Measurements from ENCODE around the gene MAMLD1. TPM values are rescaled to one million over a fixed set of nuclear protein-coding genes. Genes with fewer than 3 reads are reported as not detected.

The MAMLD1 gene
- total RNA-seq, 2 donors from 2014 or later = 2.7 to 3.4 TPM

DNA sequence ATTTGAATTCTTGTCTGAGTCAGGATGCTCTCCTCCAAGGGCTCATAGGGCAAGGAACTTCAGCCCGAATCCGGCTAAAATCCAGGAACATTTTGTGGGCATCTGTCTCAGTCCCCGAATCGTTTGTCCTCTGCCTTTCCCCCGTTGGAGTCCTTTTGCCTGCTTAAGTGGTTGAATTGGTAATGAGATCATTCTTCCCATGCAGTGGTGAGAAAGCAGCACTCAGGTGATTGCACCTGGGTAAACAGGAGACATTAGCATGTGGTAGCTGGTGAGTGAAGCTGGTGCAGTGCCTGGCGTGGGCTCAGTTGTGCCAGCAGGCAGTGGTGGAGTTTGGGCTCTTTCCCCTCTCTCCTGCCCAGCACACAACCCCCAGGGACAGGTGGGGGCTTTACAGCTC lies 143.4 kb downstream of the MAMLD1 start:
- DNase-seq = no peak
- no peaks in the 10 kb centered on the region for H3K36me3 Mint-ChIP-seq (ENCODE audit: insufficient read depth in 2 of 2)
- H3K4me1 Mint-ChIP-seq (ENCODE audit: low read depth) = no peaks in the 10 kb centered on the region
- no peak overlapping the region for H3K4me3 Mint-ChIP-seq
- H3K9me3 Mint-ChIP-seq = no peaks in the 10 kb centered on the region
- H3K27me3 Mint-ChIP-seq (ENCODE audit: low read depth) = peaks cover 9% of the 10 kb centered on the region
- H3K27ac Mint-ChIP-seq = no peak overlapping the region
- ATAC-seq (replicated peaks in 1 of 2) = no peak

DNA sequence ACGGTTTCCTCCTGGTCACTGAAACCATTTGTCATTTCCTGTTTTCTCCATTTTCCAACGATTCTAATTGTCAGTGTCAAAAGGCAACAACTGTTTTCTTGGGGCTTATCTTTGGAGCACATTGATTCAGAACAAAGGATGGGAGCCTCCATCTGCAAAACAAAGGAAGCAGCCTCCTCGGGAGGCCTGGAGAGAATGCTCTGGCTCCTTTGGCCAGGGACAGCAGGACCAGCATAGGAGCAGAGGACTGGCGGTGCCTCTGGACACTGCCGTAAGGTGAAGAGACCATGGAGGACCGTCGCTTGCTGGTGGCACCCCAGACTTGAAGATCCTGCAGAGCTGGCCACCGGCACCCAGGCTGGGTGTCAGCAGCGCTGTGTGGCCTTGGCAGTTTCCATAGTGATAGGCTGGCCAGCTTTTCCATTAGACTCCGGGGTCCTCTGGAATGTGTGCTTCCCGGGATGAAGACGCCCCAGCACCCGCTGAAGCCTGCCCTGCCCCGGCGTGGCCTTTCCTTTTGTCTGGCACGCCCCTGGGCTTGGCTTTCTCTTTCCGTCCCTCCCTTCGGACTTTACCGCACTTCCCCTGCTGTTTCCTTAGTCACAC lies 144.2 kb downstream of the MAMLD1 start:
- Mint-ChIP-seq H3K4me1 (ENCODE audit: low read depth) (no peaks in the 10 kb centered on the region), H3K36me3 (ENCODE audit: insufficient read depth in 2 of 2) (no peaks in the 10 kb centered on the region), H3K9me3 (no peaks in the 10 kb centered on the region)

DNA sequence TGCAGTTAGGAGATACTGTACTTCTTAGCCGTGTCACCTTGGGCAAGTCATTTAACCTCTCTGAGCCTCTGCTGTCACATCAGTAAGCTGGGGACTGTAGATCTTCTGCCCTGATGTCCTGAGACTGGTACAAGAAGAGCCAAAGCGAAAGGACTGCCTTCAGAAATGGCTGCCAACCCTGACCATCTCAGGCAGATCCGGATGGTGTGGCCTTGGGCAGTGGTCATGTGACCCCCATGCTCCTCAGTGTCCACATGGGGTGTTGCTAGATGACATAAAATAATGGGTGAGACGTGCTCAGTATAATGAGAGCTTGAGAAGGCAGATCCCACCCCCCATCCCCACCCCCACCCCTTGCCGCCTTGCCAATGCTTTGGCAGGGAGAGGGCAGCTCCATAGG lies 144.9 kb downstream of the MAMLD1 start:
- no peak for DNase-seq
- Mint-ChIP-seq H3K9me3 (no peaks in the 10 kb centered on the region), H3K4me3 (no peak overlapping the region), H3K4me1 (ENCODE audit: low read depth) (no peaks in the 10 kb centered on the region), H3K27me3 (ENCODE audit: low read depth) (peaks cover 9% of the 10 kb centered on the region), H3K27ac (no peak overlapping the region), H3K36me3 (ENCODE audit: insufficient read depth in 2 of 2) (no peaks in the 10 kb centered on the region)
- no peak for ATAC-seq (replicated peaks in 1 of 2)

More for the DNA sequence above, 144.2 kb downstream of the MAMLD1 start:
- DNase-seq = no peak
- H3K27ac Mint-ChIP-seq = no peak overlapping the region
- ATAC-seq (replicated peaks in 1 of 2) = no peak
- peaks cover 9% of the 10 kb centered on the region for H3K27me3 Mint-ChIP-seq (ENCODE audit: low read depth)
- H3K4me3 Mint-ChIP-seq = no peak overlapping the region

DNA sequence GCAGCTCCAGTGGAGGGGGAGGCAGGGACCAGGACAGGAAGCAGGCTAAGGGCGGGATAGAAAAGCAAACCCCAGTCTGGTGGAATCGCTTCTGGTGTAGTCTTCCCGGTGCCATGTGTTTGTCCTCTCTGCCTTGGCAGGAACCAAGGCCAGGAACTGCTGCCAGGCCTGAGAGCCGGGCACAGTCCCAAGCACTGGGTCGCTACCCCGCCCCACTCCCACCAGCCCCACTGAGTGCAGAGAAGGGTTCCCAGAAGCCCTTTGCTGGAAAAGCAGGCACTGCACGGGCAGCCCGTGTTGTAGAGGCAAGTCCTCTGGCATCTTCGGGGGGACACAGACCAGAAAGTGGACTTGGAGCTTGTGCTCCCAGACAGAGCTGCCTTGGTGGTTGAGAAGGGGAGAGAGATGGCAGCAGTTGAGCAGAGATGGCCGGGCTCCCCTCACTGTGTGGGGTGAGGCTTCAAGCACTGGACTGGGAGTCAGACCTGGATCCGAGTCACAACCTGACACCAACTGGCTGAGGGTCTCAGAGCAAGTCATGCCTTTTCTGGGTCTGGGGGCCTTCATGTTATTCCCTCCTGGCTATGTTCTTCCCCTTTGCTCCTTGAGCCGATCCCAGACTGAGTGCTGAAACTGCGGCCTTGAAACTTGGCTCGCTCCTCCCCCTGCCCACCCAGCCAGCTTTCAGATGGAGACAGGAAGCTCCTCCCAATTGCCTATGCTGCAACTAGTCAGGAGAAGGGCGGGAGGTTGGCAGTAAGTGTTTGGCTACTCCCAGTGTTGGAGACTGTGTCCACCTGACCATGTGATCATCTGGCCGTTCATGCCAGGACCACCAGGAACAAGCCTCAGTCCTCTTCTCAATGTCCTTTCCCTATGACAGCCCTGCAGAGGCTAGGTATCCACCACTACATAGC lies 145.6 kb downstream of the MAMLD1 start:
- DNase-seq = no peak
- H3K27me3 Mint-ChIP-seq (ENCODE audit: low read depth) = peaks cover 9% of the 10 kb centered on the region
- H3K4me1 Mint-ChIP-seq (ENCODE audit: low read depth) = no peaks in the 10 kb centered on the region
- no peaks in the 10 kb centered on the region for H3K9me3 Mint-ChIP-seq
- no peak for ATAC-seq (replicated peaks in 1 of 2)
- no peak overlapping the region for H3K4me3 Mint-ChIP-seq
- H3K27ac Mint-ChIP-seq = no peak overlapping the region
- no peaks in the 10 kb centered on the region for H3K36me3 Mint-ChIP-seq (ENCODE audit: insufficient read depth in 2 of 2)

DNA sequence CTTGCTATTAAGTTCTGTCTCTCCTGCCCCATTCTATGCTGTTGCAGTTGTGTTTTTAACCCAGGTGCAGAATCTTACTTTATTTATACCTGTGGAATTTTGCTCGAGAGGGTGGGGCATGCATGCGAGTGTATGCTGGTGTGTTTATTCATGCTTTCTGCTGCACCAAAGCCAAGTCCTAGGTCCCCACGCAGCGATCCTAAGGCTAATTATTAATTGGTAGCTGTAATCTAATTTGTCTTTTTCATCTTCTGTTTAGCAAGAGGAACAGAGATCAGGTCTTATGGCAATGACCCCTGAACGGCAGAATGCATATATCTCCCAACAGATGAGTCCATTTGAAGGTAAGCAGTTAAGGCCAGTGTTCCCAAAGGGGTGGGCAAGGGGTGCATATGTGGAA lies 146.6 kb downstream of the MAMLD1 start:
- Mint-ChIP-seq H3K27ac (no peak overlapping the region), H3K4me3 (no peak overlapping the region), H3K9me3 (no peaks in the 10 kb centered on the region), H3K36me3 (ENCODE audit: insufficient read depth in 2 of 2) (no peaks in the 10 kb centered on the region), H3K4me1 (ENCODE audit: low read depth) (no peaks in the 10 kb centered on the region), H3K27me3 (ENCODE audit: low read depth) (peaks cover 9% of the 10 kb centered on the region)
- no peak for DNase-seq
- ATAC-seq (replicated peaks in 1 of 2) = no peak

DNA sequence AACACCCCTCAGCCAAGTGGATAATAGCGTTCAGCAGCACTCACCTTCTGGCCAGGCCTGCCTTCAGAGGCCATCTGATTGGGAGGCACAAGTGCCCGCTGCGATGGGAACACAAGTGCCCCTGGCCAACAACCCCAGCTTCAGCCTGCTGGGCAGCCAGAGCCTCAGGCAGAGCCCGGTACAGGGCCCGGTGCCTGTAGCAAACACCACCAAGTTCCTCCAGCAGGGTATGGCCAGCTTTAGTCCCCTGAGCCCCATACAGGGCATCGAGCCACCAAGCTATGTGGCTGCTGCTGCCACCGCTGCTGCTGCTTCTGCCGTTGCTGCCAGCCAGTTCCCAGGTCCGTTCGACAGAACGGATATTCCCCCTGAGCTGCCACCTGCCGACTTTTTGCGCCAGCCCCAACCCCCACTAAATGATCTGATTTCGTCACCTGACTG lies 149.4 kb downstream of the MAMLD1 start:
- Mint-ChIP-seq H3K27me3 (ENCODE audit: low read depth) (peaks cover 24% of the 10 kb centered on the region), H3K4me3 (no peak overlapping the region), H3K9me3 (no peaks in the 10 kb centered on the region), H3K36me3 (ENCODE audit: insufficient read depth in 2 of 2) (no peaks in the 10 kb centered on the region), H3K27ac (no peak overlapping the region), H3K4me1 (ENCODE audit: low read depth) (no peaks in the 10 kb centered on the region)
- ATAC-seq (replicated peaks in 1 of 2) = no peak
- DNase-seq = no peak

DNA sequence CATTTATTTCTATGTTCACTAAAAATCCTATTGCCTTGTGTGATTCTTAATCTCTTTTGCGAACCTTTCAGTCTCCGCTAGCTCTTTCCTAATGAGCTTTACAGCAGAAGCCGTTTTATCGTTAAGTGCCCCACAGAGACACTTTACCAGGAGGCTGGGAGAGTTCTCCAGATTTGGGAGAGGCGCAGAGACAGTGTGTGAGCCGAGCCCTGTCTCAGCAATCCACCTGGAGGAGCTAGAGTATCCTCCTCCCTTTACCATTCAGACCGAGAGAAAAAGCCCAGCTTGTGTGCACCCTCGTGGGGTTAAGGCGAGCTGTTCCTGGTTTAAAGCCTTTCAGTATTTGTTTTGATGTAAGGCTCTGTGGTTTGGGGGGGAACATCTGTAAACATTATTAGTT lies 150.4 kb downstream of the MAMLD1 start:
- peaks cover 34% of the 10 kb centered on the region for H3K27me3 Mint-ChIP-seq (ENCODE audit: low read depth)
- no peaks in the 10 kb centered on the region for H3K9me3 Mint-ChIP-seq
- H3K4me1 Mint-ChIP-seq (ENCODE audit: low read depth) = no peaks in the 10 kb centered on the region
- DNase-seq = no peak
- ATAC-seq (replicated peaks in 1 of 2) = no peak
- H3K4me3 Mint-ChIP-seq = no peak overlapping the region
- no peak overlapping the region for H3K27ac Mint-ChIP-seq
- H3K36me3 Mint-ChIP-seq (ENCODE audit: insufficient read depth in 2 of 2) = no peaks in the 10 kb centered on the region

DNA sequence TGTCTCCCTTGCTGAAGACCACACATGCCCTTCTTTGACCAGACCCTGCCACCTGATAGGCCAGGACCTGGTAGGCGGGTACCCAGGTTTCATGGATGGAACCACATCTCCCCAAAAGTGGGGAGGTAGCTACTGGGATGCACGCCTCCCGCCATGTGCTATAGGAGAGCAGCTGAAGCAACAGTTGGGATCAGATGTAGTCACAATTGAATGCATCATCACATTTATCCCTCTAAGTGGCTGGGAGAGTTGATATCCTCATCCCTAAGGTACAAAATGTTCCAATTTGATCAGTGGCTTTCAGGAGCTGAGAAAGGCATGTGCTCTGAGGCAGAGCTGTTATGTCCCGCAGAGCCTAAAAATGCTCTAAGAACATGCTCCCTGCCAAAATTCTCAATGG lies 151.3 kb downstream of the MAMLD1 start:
- DNase-seq (no peak), ATAC-seq (replicated peaks in 1 of 2) (no peak)
- no peaks in the 10 kb centered on the region for H3K9me3 Mint-ChIP-seq
- no peaks in the 10 kb centered on the region for H3K36me3 Mint-ChIP-seq (ENCODE audit: insufficient read depth in 2 of 2)
- no peak overlapping the region for H3K4me3 Mint-ChIP-seq
- peaks cover 39% of the 10 kb centered on the region for H3K27me3 Mint-ChIP-seq (ENCODE audit: low read depth)
- no peak overlapping the region for H3K27ac Mint-ChIP-seq
- no peaks in the 10 kb centered on the region for H3K4me1 Mint-ChIP-seq (ENCODE audit: low read depth)

DNA sequence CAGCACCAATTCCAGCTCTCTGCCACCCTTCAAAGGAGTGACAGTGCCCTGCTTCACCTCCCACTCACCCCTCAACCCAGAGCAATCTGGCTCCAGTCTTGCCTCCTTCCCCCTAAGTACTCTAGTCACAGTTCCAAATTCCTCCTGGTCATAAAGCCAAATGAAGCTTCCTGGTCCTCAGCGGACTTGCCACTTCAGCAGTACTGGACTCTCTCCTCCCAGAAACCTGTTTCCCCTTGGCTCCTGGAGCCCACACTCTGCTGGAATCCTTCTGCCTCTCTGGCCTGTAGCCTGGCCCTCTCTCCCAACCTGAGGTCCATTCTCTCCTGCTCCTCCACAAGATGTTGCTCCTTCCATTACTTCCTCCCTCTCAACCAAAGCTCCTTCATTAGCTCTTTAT lies 152.7 kb downstream of the MAMLD1 start:
- ATAC-seq (replicated peaks in 1 of 2) (no peak), DNase-seq (no peak)
- Mint-ChIP-seq H3K4me3 (no peak overlapping the region), H3K4me1 (ENCODE audit: low read depth) (no peaks in the 10 kb centered on the region), H3K27ac (no peak overlapping the region), H3K36me3 (ENCODE audit: insufficient read depth in 2 of 2) (no peaks in the 10 kb centered on the region), H3K27me3 (ENCODE audit: low read depth) (peaks cover 39% of the 10 kb centered on the region), H3K9me3 (no peaks in the 10 kb centered on the region)

DNA sequence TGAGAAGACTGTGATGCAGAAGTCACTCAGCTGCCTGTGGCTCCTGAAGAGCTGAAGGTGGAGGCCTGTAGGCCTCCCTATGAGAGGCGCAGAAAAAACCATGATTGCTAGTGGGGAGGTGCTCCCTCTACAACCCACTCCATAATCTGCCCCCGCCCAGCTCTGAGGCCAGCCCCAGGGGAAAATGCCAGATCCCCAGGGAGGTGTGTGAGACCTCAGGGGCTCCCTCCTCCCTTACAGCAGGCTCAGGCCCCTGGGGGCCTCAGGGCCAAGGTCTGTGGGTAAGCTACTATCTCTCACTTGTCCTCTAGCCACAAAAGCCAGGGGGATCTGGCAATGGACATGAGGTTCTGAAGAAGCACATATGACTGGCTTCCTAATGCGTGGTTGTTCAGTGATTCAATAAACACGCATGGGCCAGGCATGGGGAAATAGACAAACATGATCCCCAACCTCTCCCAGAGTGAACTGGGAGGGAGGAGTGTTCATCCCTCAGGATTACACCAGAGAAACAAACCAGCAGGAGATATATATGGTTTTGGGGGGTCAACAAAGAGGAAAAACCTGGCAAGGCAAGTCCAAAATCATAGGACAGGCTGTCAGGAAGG lies 154.3 kb downstream of the MAMLD1 start:
- peaks cover 39% of the 10 kb centered on the region for H3K27me3 Mint-ChIP-seq (ENCODE audit: low read depth)
- H3K27ac Mint-ChIP-seq = no peak overlapping the region
- DNase-seq (no peak), ATAC-seq (replicated peaks in 1 of 2) (no peak)
- no peaks in the 10 kb centered on the region for H3K9me3 Mint-ChIP-seq
- no peak overlapping the region for H3K4me3 Mint-ChIP-seq
- no peaks in the 10 kb centered on the region for H3K4me1 Mint-ChIP-seq (ENCODE audit: low read depth)
- no peaks in the 10 kb centered on the region for H3K36me3 Mint-ChIP-seq (ENCODE audit: insufficient read depth in 2 of 2)

DNA sequence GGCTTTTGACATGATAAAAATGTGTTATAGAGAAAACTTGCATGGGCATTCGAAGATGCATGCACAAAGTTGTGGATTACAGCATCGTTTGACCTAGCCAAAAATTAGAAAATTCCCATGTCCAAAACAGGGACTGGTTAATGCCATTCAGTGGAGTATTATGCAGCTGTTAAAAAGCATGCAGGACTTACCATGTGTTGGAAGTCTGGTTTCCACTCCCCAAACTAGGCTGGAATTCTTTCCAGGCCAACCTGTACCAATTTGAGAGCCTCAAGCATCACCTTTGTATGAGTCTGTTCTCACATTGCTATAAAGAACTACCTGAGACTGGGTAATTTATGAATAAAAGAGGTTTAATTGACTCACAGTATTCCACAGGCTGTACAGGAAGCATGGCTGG lies 159.4 kb downstream of the MAMLD1 start:
- H3K9me3 Mint-ChIP-seq = no peaks in the 10 kb centered on the region
- DNase-seq (no peak), ATAC-seq (replicated peaks in 1 of 2) (no peak)
- H3K27me3 Mint-ChIP-seq (ENCODE audit: low read depth) = peaks cover 42% of the 10 kb centered on the region
- no peak overlapping the region for H3K27ac Mint-ChIP-seq
- H3K4me1 Mint-ChIP-seq (ENCODE audit: low read depth) = no peaks in the 10 kb centered on the region
- no peak overlapping the region for H3K4me3 Mint-ChIP-seq
- H3K36me3 Mint-ChIP-seq (ENCODE audit: insufficient read depth in 2 of 2) = no peaks in the 10 kb centered on the region

DNA sequence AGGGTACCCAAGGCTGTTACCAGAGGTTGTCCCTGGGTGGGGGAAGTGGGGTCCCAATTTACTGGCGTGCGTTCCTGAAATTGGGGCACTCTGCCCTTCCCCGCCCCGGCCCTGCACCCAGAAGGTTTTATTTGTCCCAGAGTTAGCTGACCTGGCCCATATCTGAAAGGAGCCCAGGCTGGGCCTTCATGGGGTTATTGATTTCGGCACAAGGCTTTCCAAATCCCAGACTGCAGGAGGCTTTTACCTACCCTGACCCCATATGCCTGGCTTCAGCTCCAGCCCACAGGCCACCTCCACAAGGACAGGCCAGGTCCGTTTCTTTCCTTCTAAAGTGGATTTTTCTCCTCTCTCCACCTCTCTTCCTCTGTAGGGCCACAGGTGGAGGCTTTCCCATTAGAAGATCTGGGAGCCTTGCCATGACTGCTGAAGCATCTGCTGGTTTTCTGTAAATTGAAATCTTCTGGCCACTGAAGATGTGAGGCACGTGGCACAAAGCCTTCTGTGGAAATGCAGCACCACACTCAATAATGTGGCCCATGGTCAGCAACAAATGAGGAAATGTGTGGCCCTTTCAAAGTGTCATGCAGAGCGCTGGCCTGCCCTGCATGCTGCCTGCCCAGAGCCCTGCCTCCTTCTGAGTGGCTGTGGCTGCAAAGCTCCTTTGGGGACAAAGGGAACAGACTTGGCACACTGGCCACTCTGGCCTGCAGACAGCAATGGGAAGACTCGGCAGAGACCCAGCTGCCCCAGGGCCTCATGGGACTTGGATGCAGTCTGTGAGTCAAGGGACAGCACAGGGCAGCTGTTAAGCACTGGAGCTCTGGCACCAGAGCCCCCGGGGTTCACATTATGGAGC lies 162.2 kb downstream of the MAMLD1 start:
- Mint-ChIP-seq H3K9me3 (no peaks in the 10 kb centered on the region), H3K27me3 (ENCODE audit: low read depth) (peaks cover 29% of the 10 kb centered on the region), H3K27ac (no peak overlapping the region), H3K4me1 (ENCODE audit: low read depth) (no peaks in the 10 kb centered on the region), H3K36me3 (ENCODE audit: insufficient read depth in 2 of 2) (no peaks in the 10 kb centered on the region), H3K4me3 (no peak overlapping the region)
- DNase-seq (no peak), ATAC-seq (replicated peaks in 1 of 2) (no peak)

DNA sequence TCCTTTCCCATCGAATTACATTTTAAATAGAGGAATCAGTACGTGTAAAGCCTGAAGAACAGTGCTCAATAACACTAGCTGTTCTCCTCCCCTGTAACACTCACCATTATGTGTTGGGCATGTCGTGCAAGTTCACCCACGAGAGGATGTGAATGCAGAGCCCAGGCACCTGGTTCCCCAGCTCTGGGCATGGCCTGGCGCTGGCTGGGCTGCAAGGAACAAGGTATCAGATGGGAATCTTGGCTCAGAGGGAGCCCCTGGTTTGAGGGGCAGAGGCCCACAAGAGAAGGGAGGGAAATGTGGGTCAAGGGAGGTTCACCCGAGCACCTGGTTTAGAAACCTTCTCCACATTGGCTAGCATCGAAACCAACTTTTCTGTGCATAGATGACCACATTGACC lies 163.6 kb downstream of the MAMLD1 start:
- ATAC-seq (replicated peaks in 1 of 2) (no peak), DNase-seq (no peak)
- no peaks in the 10 kb centered on the region for H3K9me3 Mint-ChIP-seq
- no peaks in the 10 kb centered on the region for H3K36me3 Mint-ChIP-seq (ENCODE audit: insufficient read depth in 2 of 2)
- H3K27ac Mint-ChIP-seq = no peak overlapping the region
- no peaks in the 10 kb centered on the region for H3K4me1 Mint-ChIP-seq (ENCODE audit: low read depth)
- H3K27me3 Mint-ChIP-seq (ENCODE audit: low read depth) = peaks cover 29% of the 10 kb centered on the region
- H3K4me3 Mint-ChIP-seq = no peak overlapping the region

Measured in activated T-cell treated with anti-CD3 and anti-CD28 coated beads, Interleukin-2, amount 50 U/mL, for 72 hours (primary cell).